ENCODE data around the gene ADAMTS10.

DNA sequence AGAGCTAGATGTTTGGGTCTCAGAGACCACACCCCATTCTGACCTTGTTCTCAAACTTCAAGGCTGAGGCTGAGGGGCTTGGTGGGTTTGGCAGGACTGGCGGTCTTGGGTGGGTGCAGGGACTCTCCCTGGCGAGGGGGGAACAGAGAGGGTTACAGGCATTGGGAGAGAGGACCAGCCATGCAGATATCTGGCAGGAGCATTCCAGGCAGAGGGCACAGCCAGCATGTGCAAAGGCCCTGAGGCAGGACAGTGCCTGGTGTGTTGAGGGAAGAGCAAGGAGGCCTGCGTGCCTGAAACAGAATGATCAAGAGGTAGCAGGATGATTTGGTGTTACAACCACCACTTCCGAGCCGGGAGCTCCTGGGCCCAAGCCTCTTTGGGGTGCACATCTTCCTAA, 47.4 kb upstream of the ADAMTS10 start:
- TF ChIP-seq, protein P1, sequence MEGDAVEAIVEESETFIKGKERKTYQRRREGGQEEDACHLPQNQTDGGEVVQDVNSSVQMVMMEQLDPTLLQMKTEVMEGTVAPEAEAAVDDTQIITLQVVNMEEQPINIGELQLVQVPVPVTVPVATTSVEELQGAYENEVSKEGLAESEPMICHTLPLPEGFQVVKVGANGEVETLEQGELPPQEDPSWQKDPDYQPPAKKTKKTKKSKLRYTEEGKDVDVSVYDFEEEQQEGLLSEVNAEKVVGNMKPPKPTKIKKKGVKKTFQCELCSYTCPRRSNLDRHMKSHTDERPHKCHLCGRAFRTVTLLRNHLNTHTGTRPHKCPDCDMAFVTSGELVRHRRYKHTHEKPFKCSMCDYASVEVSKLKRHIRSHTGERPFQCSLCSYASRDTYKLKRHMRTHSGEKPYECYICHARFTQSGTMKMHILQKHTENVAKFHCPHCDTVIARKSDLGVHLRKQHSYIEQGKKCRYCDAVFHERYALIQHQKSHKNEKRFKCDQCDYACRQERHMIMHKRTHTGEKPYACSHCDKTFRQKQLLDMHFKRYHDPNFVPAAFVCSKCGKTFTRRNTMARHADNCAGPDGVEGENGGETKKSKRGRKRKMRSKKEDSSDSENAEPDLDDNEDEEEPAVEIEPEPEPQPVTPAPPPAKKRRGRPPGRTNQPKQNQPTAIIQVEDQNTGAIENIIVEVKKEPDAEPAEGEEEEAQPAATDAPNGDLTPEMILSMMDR (IDR thresholded peaks at IDR 0.05): no peak
- TF ChIP-seq EZH2 (IDR thresholded peaks at IDR 0.05): no peak
- no peak for TF ChIP-seq EZH2phosphoT487 (IDR thresholded peaks at IDR 0.05)
